PC-3 (cell line): ENCODE measurements around the gene RBM33.

Experiments used
- EZH2phosphoT487 ChIP-seq: fragments of 300-600 bp; sonication (generic); IDR thresholded peaks from 2 replicates; pipeline ENCODE4 v1.6.1; 2018; ENCODE audit warnings: mild to moderate bottlenecking, antibody characterized with exemption, low read length, borderline replicate concordance
- TF ChIP-seq, protein P1 (sequence below): fragments of 300-600 bp; sonication (generic); conservative IDR thresholded peaks from 2 replicates; pipeline ENCODE4 v1.5.1; 2017; ENCODE audit warnings: antibody characterized with exemption, low read depth, mild to moderate bottlenecking, low read length

DNA sequence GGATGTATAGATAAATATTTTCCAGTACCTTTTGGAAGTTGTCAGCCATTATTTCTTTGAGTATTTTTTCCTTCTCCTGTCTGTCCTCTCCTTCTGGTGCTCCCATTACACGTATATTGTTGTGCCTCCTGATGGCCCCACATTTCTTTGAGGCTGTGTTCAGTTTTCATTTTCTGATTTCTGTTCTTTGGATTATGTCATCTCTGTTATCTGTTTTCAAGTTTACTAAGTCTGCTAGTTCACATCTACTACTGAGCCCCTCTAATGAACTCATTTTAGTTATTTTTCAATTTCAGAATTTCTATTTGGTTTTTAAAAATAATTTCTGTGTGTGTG lies 16.3 kb downstream of the RBM33 start:
- TF ChIP-seq, protein P1, sequence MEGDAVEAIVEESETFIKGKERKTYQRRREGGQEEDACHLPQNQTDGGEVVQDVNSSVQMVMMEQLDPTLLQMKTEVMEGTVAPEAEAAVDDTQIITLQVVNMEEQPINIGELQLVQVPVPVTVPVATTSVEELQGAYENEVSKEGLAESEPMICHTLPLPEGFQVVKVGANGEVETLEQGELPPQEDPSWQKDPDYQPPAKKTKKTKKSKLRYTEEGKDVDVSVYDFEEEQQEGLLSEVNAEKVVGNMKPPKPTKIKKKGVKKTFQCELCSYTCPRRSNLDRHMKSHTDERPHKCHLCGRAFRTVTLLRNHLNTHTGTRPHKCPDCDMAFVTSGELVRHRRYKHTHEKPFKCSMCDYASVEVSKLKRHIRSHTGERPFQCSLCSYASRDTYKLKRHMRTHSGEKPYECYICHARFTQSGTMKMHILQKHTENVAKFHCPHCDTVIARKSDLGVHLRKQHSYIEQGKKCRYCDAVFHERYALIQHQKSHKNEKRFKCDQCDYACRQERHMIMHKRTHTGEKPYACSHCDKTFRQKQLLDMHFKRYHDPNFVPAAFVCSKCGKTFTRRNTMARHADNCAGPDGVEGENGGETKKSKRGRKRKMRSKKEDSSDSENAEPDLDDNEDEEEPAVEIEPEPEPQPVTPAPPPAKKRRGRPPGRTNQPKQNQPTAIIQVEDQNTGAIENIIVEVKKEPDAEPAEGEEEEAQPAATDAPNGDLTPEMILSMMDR, result no peak
- TF ChIP-seq EZH2phosphoT487, result no peak
